ENCODE data around the gene DNAH17. TPM values are rescaled to one million over a fixed set of nuclear protein-coding genes. Genes with fewer than 3 reads are reported as not detected.

DNAH17 gene
- total and polyA plus RNA-seq, 8 donors, result 0.64 to 7.2 (median 3.6) TPM

GRCh38 chr17:78621720-78622490 is 44.7 kb upstream of the DNAH17 start:
- intact Hi-C loops (cut with DNase I), result no loop called here
- H3K27me3 ChIP-seq, result no peaks in the 10 kb centered on the region
- peak in 2 of 4 donors; percentile 17 to 50 for DNase-seq
- H3K4me1 ChIP-seq, result no peaks in the 10 kb centered on the region
- TF ChIP-seq, protein P1, sequence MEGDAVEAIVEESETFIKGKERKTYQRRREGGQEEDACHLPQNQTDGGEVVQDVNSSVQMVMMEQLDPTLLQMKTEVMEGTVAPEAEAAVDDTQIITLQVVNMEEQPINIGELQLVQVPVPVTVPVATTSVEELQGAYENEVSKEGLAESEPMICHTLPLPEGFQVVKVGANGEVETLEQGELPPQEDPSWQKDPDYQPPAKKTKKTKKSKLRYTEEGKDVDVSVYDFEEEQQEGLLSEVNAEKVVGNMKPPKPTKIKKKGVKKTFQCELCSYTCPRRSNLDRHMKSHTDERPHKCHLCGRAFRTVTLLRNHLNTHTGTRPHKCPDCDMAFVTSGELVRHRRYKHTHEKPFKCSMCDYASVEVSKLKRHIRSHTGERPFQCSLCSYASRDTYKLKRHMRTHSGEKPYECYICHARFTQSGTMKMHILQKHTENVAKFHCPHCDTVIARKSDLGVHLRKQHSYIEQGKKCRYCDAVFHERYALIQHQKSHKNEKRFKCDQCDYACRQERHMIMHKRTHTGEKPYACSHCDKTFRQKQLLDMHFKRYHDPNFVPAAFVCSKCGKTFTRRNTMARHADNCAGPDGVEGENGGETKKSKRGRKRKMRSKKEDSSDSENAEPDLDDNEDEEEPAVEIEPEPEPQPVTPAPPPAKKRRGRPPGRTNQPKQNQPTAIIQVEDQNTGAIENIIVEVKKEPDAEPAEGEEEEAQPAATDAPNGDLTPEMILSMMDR (IDR thresholded peaks at IDR 0.05), result no peak
- H3K36me3 ChIP-seq, result no peaks in the 10 kb centered on the region
- H3K9me3 ChIP-seq, result no peaks in the 10 kb centered on the region
- no peak overlapping the region for H3K27ac ChIP-seq
- H3K4me3 ChIP-seq, result no peak overlapping the region
- no peak for ATAC-seq

GRCh38 chr17:78620099-78620498 is 42.9 kb upstream of the DNAH17 start:
- no peaks in the 10 kb centered on the region for H3K9me3 ChIP-seq
- no peaks in the 10 kb centered on the region for H3K27me3 ChIP-seq
- no peak overlapping the region for H3K27ac ChIP-seq
- ATAC-seq, result no peak
- no peak overlapping the region for H3K4me3 ChIP-seq
- intact Hi-C loops (cut with DNase I), result no loop called here
- no peaks in the 10 kb centered on the region for H3K36me3 ChIP-seq
- no peak for DNase-seq
- TF ChIP-seq, protein P1 (IDR thresholded peaks at IDR 0.05), result no peak
- H3K4me1 ChIP-seq, result no peaks in the 10 kb centered on the region

DNA sequence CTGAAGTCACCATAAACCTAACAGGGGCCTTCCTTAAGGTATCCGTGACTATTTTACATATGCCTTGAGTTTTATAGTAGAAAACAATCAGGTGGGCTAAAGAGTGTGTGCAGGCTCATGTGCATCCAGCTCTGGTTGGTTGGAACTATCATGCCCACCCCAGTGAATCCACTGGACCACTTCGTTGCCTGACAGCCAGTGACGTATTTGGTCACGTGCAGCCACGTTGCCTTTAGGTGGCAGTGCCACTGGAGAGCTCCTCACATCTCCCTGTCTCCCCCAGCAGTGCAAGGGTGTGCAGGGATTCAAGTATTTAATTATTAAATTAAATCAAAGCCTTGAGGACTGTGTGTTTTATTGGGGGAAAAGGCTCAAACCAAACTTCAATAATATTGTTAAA is 42.1 kb upstream of the DNAH17 start:
- Histone ChIP-seq H3K4me3 (no peak overlapping the region), H3K36me3 (no peaks in the 10 kb centered on the region), H3K27me3 (no peaks in the 10 kb centered on the region), H3K4me1 (no peaks in the 10 kb centered on the region), H3K27ac (no peak overlapping the region), H3K9me3 (no peaks in the 10 kb centered on the region)
- DNase-seq (peak in 1 of 4 donors; percentile 16), ATAC-seq (no peak)
- TF ChIP-seq, protein P1 (IDR thresholded peaks at IDR 0.05), result no peak
- intact Hi-C loops (cut with DNase I), result no loop called here

DNA sequence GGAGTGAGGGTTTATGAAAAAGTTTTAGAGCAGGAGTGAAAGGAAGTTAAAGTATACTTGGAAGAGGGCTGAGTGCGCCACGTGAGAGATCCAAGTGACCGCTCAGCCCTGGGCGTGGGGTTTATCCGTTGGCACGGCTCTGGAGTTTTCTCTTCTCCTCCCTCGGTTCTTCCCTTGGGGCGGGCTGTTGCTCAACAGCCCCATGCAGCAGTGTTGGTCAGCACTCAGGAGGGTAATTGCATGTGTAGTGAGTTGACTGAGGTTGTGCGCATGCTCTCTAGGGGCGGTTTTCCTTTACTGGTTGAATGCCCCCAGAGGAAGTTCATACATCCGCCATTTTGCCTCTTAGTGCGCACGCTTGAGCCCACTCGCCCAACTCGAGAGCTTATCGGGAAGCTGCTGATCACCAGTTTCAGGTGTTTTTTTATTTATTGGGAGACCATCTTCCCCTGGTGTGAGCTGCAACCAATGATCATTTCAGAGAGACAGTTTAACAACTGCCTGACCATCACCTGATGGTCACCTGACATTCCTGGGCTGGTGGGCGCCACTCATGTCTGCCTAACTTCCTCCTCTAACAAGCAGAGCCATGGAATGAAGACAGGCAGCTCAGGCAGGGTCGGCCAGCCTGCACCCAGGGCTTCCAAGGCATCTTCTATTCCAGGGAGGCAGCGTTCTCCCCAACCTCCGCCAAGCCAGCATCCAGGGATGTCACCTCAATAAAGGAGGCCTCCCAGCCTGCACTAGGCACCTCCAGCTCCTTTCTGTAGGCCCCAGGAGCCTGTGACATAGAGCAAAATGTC is 41.3 kb upstream of the DNAH17 start:
- H3K4me3 ChIP-seq, result no peak overlapping the region
- TF ChIP-seq, protein P1 (IDR thresholded peaks at IDR 0.05), result no peak
- DNase-seq (peak in 1 of 4 donors; percentile 43), ATAC-seq (peak; percentile 49)
- no peaks in the 10 kb centered on the region for H3K36me3 ChIP-seq
- H3K4me1 ChIP-seq, result no peaks in the 10 kb centered on the region
- H3K27ac ChIP-seq, result no peak overlapping the region
- no peaks in the 10 kb centered on the region for H3K9me3 ChIP-seq
- intact Hi-C loops (cut with DNase I), result no loop called here
- H3K27me3 ChIP-seq, result no peaks in the 10 kb centered on the region

- no peaks in the 10 kb centered on the region for H3K27me3 ChIP-seq
- H3K27ac ChIP-seq, result no peak overlapping the region
- H3K4me3 ChIP-seq, result no peak overlapping the region
- no peak for ATAC-seq
- H3K9me3 ChIP-seq, result no peaks in the 10 kb centered on the region
- TF ChIP-seq, protein P1 (IDR thresholded peaks at IDR 0.05), result no peak
- DNase-seq, result peak in 1 of 4 donors; percentile 20
- no peaks in the 10 kb centered on the region for H3K36me3 ChIP-seq
- intact Hi-C loops (cut with DNase I), result no loop called here
- no peaks in the 10 kb centered on the region for H3K4me1 ChIP-seq
These were observed 40.4 kb upstream of the DNAH17 start for GRCh38 chr17:78617511-78618061.
